ENCODE results near the gene COL25A1.
A peak's percentile ranks its signal among the peaks of the same experiment; 100 is the strongest.
"Not testable (repeated sequence)": the region's sequence is repeated elsewhere in the genome, so short reads cannot be mapped to it uniquely, and the experiment has no call there.

The COL25A1 gene

GRCh38 chr4:108972613-108973283, 329.7 kb downstream of the COL25A1 start:
- DNase-seq (ENCODE audit: low read depth in 2 of 3, low spot score in 1 of 3), result peak in 1 of 3 donors; percentile 7

GRCh38 chr4:108971473-108971872, 331.0 kb downstream of the COL25A1 start:
- no peak for DNase-seq (ENCODE audit: low read depth in 2 of 3, low spot score in 1 of 3)

- DNase-seq (ENCODE audit: low read depth in 2 of 3, low spot score in 1 of 3), result no peak
Measured at GRCh38 chr4:108965472-108966076, 336.9 kb downstream of the COL25A1 start.

GRCh38 chr4:108965016-108965415, 337.4 kb downstream of the COL25A1 start:
- no peak for DNase-seq (ENCODE audit: low read depth in 2 of 3, low spot score in 1 of 3)

GRCh38 chr4:108963910-108964309, 338.5 kb downstream of the COL25A1 start:
- no peak for DNase-seq (ENCODE audit: low read depth in 2 of 3, low spot score in 1 of 3)

- no peak for DNase-seq (ENCODE audit: low read depth in 2 of 3, low spot score in 1 of 3)
Measured at GRCh38 chr4:108959491-108959890, 343.0 kb downstream of the COL25A1 start.

GRCh38 chr4:108954880-108955279, 347.6 kb downstream of the COL25A1 start:
- no peak for DNase-seq (ENCODE audit: low read depth in 2 of 3, low spot score in 1 of 3)

GRCh38 chr4:108953941-108954340, 348.5 kb downstream of the COL25A1 start:
- DNase-seq (ENCODE audit: low read depth in 2 of 3, low spot score in 1 of 3), result no peak

GRCh38 chr4:108950158-108950915, 352.1 kb downstream of the COL25A1 start:
- DNase-seq (ENCODE audit: low read depth in 2 of 3, low spot score in 1 of 3), result no peak

- no peak for DNase-seq (ENCODE audit: low read depth in 2 of 3, low spot score in 1 of 3)
Measured at GRCh38 chr4:108947526-108947925, 354.9 kb downstream of the COL25A1 start.

- no peak for DNase-seq (ENCODE audit: low read depth in 2 of 3, low spot score in 1 of 3)
Measured at GRCh38 chr4:108946237-108946636, 356.2 kb downstream of the COL25A1 start.

GRCh38 chr4:108943976-108944591, 358.4 kb downstream of the COL25A1 start:
- no peak for DNase-seq (ENCODE audit: low read depth in 2 of 3, low spot score in 1 of 3)

GRCh38 chr4:108943371-108943770, 359.1 kb downstream of the COL25A1 start:
- no peak for DNase-seq (ENCODE audit: low read depth in 2 of 3, low spot score in 1 of 3)

- DNase-seq (ENCODE audit: low read depth in 2 of 3, low spot score in 1 of 3), result no peak
Measured at GRCh38 chr4:108941904-108942430, 360.5 kb downstream of the COL25A1 start.

- DNase-seq (ENCODE audit: low read depth in 2 of 3, low spot score in 1 of 3), result no peak
Measured at GRCh38 chr4:108940634-108941033, 361.8 kb downstream of the COL25A1 start.

GRCh38 chr4:108940149-108940548, 362.3 kb downstream of the COL25A1 start:
- no peak for DNase-seq (ENCODE audit: low read depth in 2 of 3, low spot score in 1 of 3)

GRCh38 chr4:108937066-108937465, 365.4 kb downstream of the COL25A1 start:
- no peak for DNase-seq (ENCODE audit: low read depth in 2 of 3, low spot score in 1 of 3)

GRCh38 chr4:108933925-108934324, 368.5 kb downstream of the COL25A1 start:
- not testable (repeated sequence) for DNase-seq (ENCODE audit: low read depth in 2 of 3, low spot score in 1 of 3)

GRCh38 chr4:108933046-108933445, 369.4 kb downstream of the COL25A1 start:
- no peak for DNase-seq (ENCODE audit: low read depth in 2 of 3, low spot score in 1 of 3)

GRCh38 chr4:108931926-108932325, 370.5 kb downstream of the COL25A1 start:
- DNase-seq (ENCODE audit: low read depth in 2 of 3, low spot score in 1 of 3), result no peak

- no peak for DNase-seq (ENCODE audit: low read depth in 2 of 3, low spot score in 1 of 3)
Measured at GRCh38 chr4:108930186-108930585, 372.3 kb downstream of the COL25A1 start.

- DNase-seq (ENCODE audit: low read depth in 2 of 3, low spot score in 1 of 3), result no peak
Measured at GRCh38 chr4:108926781-108927180, 375.7 kb downstream of the COL25A1 start.

All from stimulated activated CD4-positive, alpha-beta T cell treated with anti-CD3 and anti-CD28 coated beads, Interleukin-12 subunit alpha, Interleukin-12 subunit beta, amount 100 ng/mL, for 48 hours (primary cell).